UCSD-AML1 (cell line): ENCODE data around the gene CRACR2B.

Source experiments
- DNase-seq: peaks from one replicate; lab custom pipeline; 2025; ENCODE audit not compliant: unreplicated experiment; lab: John Stamatoyannopoulos, UW

CRACR2B gene

GRCh38 chr11:850775-851763 lies 23.4 kb downstream of the CRACR2B start:
- DNase-seq, result no peak

- no peak for DNase-seq
These were observed 25.0 kb downstream of the CRACR2B start for GRCh38 chr11:852762-853161.

GRCh38 chr11:853682-854448 lies 26.1 kb downstream of the CRACR2B start:
- no peak for DNase-seq

GRCh38 chr11:854601-855329 lies 27.0 kb downstream of the CRACR2B start:
- DNase-seq, result no peak

- DNase-seq, result no peak
These were observed 27.6 kb downstream of the CRACR2B start for GRCh38 chr11:855330-855674.

- DNase-seq, result no peak
These were observed 28.1 kb downstream of the CRACR2B start for GRCh38 chr11:855796-856195.

GRCh38 chr11:856397-856796 lies 28.7 kb downstream of the CRACR2B start:
- no peak for DNase-seq

GRCh38 chr11:858053-858761 lies 30.5 kb downstream of the CRACR2B start:
- no peak for DNase-seq

GRCh38 chr11:858762-859339 lies 31.1 kb downstream of the CRACR2B start:
- no peak for DNase-seq

GRCh38 chr11:859394-860131 lies 31.8 kb downstream of the CRACR2B start:
- DNase-seq, result no peak

- DNase-seq, result no peak
These were observed 32.8 kb downstream of the CRACR2B start for GRCh38 chr11:860234-861104.

- no peak for DNase-seq
These were observed 33.4 kb downstream of the CRACR2B start for GRCh38 chr11:861105-861479.

GRCh38 chr11:862081-862661 lies 34.5 kb downstream of the CRACR2B start:
- DNase-seq, result no peak

- DNase-seq, result no peak
These were observed 34.9 kb downstream of the CRACR2B start for GRCh38 chr11:862696-863022.

GRCh38 chr11:863023-863909 lies 35.5 kb downstream of the CRACR2B start:
- DNase-seq, result no peak

GRCh38 chr11:863910-864827 lies 36.5 kb downstream of the CRACR2B start:
- DNase-seq, result no peak

- no peak for DNase-seq
These were observed 37.2 kb downstream of the CRACR2B start for GRCh38 chr11:864898-865297.
